HG02970 (cell line): ENCODE measurements around the gene ARHGAP21.

Source experiments
- ATAC-seq: cut with Tn5 transposase; IDR thresholded peaks from one replicate; pipeline ENCODE4 v1.9.1; 2021; ENCODE audit warnings: mild to moderate bottlenecking, moderate library complexity, moderate number of reproducible peaks; ENCODE audit not compliant: unreplicated experiment, low FRiP score

Gene ARHGAP21

GRCh38 chr10:24589265-24589664 lies 134.4 kb downstream of the ARHGAP21 start:
- ATAC-seq = no peak

GRCh38 chr10:24579906-24580305 lies 143.8 kb downstream of the ARHGAP21 start:
- ATAC-seq = no peak

GRCh38 chr10:24579448-24579847 lies 144.2 kb downstream of the ARHGAP21 start:
- no peak for ATAC-seq

- ATAC-seq = no peak
These were observed 148.1 kb downstream of the ARHGAP21 start for GRCh38 chr10:24575481-24576002.

- no peak for ATAC-seq
These were observed 149.0 kb downstream of the ARHGAP21 start for GRCh38 chr10:24574578-24575155.

- no peak for ATAC-seq
These were observed 149.5 kb downstream of the ARHGAP21 start for GRCh38 chr10:24574161-24574560.

GRCh38 chr10:24571870-24572450 lies 151.7 kb downstream of the ARHGAP21 start:
- ATAC-seq = no peak

- no peak for ATAC-seq
These were observed 152.8 kb downstream of the ARHGAP21 start for GRCh38 chr10:24570658-24571426.

- no peak for ATAC-seq
These were observed 153.6 kb downstream of the ARHGAP21 start for GRCh38 chr10:24569828-24570657.

GRCh38 chr10:24569330-24569796 lies 154.3 kb downstream of the ARHGAP21 start:
- ATAC-seq = no peak

GRCh38 chr10:24568042-24568441 lies 155.6 kb downstream of the ARHGAP21 start:
- ATAC-seq = no peak

GRCh38 chr10:24561453-24561852 lies 162.2 kb downstream of the ARHGAP21 start:
- no peak for ATAC-seq

GRCh38 chr10:24556750-24557742 lies 166.6 kb downstream of the ARHGAP21 start:
- ATAC-seq = peak; percentile 55

GRCh38 chr10:24556126-24556749 lies 167.4 kb downstream of the ARHGAP21 start:
- ATAC-seq = no peak

GRCh38 chr10:24554036-24554435 lies 169.7 kb downstream of the ARHGAP21 start:
- ATAC-seq = no peak

GRCh38 chr10:24553051-24553612 lies 170.6 kb downstream of the ARHGAP21 start:
- ATAC-seq = no peak

GRCh38 chr10:24552346-24553016 lies 171.2 kb downstream of the ARHGAP21 start:
- no peak for ATAC-seq

- ATAC-seq = no peak
These were observed 172.5 kb downstream of the ARHGAP21 start for GRCh38 chr10:24551161-24551560.
